ENCODE measurements around the gene TMTC2.

The TMTC2 gene

GRCh38 chr12:82663893-82664292 lies 22.8 kb upstream of the TMTC2 start:
- H3K4me3 ChIP-seq (ENCODE audit: low read length) = no peak overlapping the region
- DNase-seq (ENCODE audit: low read depth) = no peak
- TF ChIP-seq, protein P1, sequence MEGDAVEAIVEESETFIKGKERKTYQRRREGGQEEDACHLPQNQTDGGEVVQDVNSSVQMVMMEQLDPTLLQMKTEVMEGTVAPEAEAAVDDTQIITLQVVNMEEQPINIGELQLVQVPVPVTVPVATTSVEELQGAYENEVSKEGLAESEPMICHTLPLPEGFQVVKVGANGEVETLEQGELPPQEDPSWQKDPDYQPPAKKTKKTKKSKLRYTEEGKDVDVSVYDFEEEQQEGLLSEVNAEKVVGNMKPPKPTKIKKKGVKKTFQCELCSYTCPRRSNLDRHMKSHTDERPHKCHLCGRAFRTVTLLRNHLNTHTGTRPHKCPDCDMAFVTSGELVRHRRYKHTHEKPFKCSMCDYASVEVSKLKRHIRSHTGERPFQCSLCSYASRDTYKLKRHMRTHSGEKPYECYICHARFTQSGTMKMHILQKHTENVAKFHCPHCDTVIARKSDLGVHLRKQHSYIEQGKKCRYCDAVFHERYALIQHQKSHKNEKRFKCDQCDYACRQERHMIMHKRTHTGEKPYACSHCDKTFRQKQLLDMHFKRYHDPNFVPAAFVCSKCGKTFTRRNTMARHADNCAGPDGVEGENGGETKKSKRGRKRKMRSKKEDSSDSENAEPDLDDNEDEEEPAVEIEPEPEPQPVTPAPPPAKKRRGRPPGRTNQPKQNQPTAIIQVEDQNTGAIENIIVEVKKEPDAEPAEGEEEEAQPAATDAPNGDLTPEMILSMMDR (conservative IDR thresholded peaks at IDR 0.05; ENCODE audit: low read depth, low read length) = no peak

DNA sequence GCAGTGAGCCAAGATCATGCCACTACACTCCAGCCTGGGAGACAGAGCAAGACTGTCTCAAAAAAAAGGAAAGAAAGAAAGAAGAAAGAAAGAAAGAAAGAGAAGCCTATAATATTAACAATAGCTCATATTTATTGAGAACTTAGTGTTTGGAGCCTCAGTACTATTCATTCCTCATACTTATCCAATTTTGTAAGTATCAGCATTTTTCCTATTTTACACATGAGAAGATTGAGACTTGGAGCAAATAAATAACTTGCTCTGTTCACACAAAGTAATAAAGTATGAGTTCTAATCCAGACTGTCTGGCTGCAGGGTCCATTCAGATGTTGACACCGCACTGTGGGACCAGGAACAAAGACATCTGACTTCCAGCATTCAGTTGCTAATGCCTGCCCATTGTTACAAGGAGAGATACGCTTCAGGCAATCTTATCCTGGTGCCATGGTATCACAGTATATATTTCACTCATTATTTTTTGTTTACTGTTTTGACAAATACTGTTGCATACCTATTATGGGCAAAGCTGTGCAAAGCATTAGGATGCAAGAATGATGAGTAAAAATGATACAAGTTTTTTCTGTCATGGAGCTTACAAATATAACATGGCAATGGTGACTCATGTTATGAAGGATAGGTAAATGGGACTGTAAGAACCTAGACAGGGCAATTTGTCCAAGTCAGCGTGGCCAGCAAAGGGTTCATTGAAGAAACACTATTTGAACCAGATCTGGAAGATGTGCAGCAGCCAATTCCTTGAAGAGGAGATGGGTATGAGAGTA lies 21.4 kb upstream of the TMTC2 start:
- no peak overlapping the region for H3K4me3 ChIP-seq (ENCODE audit: low read length)
- no peak for DNase-seq (ENCODE audit: low read depth)
- TF ChIP-seq, protein P1 (conservative IDR thresholded peaks at IDR 0.05; ENCODE audit: low read depth, low read length) = no peak

DNA sequence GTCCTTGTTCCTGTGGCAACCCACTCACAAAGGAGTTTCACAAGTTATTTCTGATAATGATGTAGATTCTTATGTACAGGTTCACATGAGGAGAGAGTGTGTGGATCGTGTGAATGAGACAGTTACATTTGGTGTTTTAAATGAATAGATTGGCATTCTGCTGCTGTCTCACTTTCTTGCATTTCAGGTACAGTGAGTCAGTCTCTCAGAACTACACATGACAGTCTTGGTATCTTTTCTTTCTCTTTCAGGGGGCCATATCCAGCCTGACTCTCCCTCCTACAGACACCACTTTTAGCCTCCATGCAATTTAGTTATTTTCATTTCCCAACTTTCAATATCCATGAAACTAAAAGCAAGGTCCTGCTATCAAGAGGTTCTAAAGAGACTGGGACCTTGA lies 19.9 kb upstream of the TMTC2 start:
- DNase-seq (ENCODE audit: low read depth) = no peak
- H3K4me3 ChIP-seq (ENCODE audit: low read length) = no peak overlapping the region
- TF ChIP-seq, protein P1 (conservative IDR thresholded peaks at IDR 0.05; ENCODE audit: low read depth, low read length) = no peak

DNA sequence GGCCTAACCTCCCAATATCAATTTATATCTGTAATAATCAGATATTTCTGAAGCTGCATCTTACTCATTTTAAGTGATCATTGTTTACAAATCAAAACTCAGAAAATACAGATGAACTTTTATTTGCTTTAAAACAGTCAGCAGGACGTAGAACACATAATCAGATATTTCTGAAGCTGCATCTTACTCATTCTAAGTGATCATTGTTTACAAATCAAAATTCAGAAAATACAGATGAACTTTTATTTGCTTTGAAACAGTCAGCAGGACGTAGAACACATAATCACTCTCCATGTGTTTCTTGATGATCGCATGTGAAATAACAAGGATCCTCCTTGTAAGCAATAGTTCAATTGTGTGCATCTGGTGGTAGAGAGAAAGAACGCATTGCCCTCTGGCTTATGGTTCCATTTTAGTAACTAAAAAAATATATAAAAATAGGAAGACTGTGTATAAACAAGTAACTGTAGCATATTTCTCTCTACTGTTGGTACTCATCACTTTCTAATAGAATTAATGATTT lies 15.0 kb upstream of the TMTC2 start:
- DNase-seq (ENCODE audit: low read depth) = no peak
- TF ChIP-seq, protein P1 (conservative IDR thresholded peaks at IDR 0.05; ENCODE audit: low read depth, low read length) = no peak
- H3K4me3 ChIP-seq (ENCODE audit: low read length) = no peak overlapping the region

GRCh38 chr12:82672811-82673495 lies 13.8 kb upstream of the TMTC2 start:
- TF ChIP-seq, protein P1 (conservative IDR thresholded peaks at IDR 0.05; ENCODE audit: low read depth, low read length) = no peak
- DNase-seq (ENCODE audit: low read depth) = no peak
- H3K4me3 ChIP-seq (ENCODE audit: low read length) = no peak overlapping the region

DNA sequence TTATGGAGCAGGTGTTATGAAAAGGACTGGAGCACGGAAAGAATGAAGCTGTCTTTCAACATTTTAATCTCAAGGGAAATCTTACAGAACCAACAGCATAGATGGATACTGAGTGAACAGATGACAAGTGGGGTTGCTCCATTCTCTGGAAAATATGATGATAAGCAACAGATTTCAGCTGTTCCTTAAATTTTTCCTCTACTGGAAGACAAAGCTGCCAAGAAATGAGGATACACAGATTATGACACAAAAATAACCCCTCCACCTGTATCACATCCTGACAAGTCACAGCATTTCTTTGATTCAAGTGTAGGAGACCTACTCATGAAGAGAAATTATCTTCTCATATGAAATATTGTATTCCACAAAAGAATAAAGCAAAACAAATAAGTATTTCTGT lies 13.0 kb upstream of the TMTC2 start:
- H3K4me3 ChIP-seq (ENCODE audit: low read length) = no peak overlapping the region
- TF ChIP-seq, protein P1 (conservative IDR thresholded peaks at IDR 0.05; ENCODE audit: low read depth, low read length) = no peak
- DNase-seq (ENCODE audit: low read depth) = no peak

Measured in retinal pigment epithelial cell (primary cell).